GM10847 (cell line): ENCODE data around the gene MACROH2A2.

Experiments
- POLR2A ChIP-seq: IDR thresholded peaks from 2 replicates; pipeline ENCODE4 v1.6.1; 2011; ENCODE audit not compliant: insufficient read length; ENCODE audit errors: extremely low read depth

MACROH2A2 gene

DNA sequence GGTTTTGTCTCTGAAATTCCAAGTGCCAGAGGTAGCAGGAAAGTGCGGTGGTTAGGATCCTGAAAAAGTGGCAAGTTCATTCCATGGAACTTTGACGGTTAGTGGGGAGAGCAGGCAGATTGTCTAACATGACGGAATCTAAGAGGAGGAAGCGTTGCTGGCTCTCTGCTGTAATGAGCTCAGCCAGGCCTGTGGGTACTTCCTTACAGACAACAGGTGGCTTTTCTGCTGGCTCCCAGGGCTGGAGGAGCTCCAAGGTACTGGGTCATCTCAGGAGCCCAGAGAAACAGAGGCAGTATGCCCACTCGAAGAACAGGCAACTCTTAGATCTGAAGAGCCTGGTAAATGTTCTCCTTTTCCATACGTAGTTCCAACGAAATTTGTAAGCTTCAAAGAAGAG lies 83.0 kb downstream of the MACROH2A2 start:
- TF ChIP-seq POLR2A, result no peak

DNA sequence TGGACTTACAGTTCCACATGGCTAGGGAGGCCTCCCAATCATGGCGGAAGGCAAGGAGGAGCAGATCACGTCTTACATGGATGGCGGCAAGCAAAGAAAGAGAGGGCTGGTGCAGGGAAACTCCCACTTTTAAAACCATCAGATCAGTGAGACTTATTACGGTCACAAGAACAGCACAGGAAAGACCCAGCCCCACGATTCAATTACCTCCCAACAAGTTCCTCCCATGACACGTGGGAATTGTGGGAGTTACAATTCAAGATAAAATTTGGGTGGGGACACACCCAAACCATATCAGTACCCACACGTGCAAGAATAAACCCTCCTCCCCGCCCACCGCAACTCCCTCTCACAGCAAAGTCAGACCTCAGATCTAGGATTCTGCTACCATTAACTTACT lies 84.5 kb downstream of the MACROH2A2 start:
- TF ChIP-seq POLR2A, result no peak

DNA sequence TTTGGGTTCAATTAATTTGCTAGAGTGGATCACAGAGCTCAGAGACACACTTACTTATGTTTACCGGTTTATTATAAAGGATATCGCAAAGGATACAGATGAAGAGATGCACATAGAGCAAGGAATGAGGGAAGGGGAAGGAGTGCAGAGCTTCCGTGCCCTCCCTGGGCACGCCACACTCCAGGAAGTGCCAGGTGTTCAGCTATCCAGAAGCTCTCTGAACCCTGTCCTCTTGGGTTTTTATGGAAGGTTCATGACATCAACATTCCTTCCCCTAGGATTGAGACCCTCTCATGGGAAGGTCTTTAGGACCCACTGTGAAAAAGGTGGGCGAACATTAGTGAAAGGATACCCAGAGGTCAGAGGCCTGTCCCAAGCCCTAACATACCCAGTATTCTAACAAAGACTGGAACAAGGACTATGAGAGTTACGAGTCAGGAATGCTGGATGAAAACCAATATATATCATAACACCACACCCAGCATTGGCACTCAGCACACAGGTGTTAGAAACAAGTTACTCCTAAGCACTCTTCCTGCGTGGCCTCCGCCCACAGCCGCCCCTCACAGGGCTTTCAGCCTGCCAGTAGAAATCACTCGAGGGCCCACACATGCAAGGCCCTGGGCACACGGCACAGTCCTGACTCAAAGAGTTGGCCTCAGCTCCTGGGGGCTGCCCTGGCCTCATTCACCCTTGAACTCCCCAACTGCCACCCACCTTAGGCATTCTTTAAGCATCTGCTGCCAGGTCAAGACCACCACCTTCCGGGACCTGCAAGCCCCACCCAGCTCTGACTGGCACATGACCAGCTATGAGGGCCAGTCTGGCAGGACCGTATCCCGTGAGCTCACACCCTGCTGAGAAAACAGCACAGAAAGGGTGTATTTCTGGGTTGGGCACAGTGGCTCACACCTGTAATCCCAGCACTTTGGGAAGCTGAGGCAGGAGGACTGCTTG lies 85.6 kb downstream of the MACROH2A2 start:
- no peak for TF ChIP-seq POLR2A

DNA sequence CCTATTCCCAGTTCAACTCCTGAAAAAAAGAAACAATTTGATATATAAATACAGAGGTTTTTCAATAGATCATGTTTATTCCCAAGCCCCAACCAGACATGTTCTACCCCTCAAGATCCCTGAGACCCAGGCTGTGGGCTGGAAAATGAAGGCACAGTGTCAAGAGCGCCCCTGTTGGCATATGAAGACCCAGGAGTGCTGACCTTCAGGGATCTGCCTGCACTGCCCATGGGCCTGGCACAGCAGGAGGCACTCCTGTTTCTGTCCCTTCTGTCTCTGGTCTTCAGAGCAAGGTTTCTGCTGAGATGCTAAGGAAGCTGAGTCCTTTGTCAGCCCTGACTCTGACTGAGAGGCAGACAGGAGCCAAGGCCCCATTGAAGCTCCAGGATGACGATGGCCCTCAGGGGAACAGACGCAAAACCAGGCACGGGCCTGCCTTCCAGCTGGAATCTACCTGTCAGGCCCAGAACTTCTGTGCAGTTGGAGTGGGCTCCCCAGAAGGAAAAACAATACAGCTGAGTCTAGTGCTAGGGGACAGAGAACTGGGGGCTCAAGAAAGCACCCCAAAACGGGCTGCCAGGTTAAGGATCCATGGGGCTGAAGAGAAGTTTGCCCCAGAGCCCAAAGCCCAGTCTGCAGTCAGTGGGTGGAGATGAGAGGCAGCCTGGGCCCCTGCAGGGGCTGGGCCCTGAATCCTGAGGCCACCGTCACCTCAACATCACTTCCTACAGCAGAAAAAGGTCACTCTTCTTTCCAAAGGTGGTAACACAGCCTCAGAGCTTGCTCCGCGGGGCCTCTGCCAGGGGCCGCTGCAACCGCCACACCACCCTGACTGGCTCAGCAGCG lies 86.7 kb downstream of the MACROH2A2 start:
- no peak for TF ChIP-seq POLR2A

DNA sequence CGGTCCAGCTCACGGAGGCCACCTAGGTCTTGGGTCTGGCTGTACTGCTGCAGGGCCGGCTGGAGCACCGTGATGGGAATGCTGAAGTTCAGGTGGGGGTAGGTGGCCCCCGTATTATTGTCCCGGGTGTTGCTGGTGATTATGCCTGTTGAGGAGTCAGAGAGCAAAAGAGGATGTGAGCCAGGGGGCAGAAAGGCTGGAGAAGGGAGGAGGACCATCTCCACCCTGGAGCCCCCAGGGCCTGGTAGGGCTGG lies 87.3 kb downstream of the MACROH2A2 start:
- no peak for TF ChIP-seq POLR2A

DNA sequence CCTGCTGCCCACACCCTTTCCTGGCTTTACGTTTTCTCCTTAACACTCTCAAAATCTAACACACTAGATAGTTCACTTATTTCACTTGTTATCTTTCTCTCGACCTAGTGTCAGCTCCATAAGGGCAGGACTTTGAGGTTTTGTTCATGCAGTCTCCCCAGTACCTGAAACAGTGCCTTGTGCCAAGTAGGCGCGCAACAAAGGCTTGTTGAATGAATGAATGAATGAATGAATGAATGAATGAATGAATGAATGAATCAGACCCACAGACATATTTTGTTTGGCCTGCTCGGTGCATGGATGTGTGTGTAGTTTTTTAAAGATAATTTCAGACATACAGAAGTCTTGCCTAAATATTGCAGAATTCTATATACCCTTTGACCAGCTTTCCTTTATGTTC lies 87.7 kb downstream of the MACROH2A2 start:
- TF ChIP-seq POLR2A, result no peak

DNA sequence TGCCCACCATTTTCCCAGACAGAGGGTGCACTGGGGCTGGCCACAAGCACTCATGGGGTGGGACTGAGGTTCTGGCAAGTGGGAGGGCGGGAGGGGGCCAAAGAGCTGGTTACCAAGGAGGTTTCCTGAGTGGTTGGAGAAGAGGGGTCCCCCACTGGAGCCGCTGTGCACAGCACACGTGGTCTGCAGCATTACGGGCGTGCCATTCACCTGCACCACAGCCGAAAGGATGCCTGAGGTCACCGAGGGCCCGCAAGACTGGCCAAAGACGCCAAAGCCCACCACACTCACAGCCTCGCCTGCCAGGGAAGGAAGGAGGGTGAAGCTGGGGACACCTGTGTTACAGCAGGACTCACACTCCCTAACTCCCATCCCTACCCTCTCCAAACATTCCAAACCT lies 89.9 kb downstream of the MACROH2A2 start:
- no peak for TF ChIP-seq POLR2A

DNA sequence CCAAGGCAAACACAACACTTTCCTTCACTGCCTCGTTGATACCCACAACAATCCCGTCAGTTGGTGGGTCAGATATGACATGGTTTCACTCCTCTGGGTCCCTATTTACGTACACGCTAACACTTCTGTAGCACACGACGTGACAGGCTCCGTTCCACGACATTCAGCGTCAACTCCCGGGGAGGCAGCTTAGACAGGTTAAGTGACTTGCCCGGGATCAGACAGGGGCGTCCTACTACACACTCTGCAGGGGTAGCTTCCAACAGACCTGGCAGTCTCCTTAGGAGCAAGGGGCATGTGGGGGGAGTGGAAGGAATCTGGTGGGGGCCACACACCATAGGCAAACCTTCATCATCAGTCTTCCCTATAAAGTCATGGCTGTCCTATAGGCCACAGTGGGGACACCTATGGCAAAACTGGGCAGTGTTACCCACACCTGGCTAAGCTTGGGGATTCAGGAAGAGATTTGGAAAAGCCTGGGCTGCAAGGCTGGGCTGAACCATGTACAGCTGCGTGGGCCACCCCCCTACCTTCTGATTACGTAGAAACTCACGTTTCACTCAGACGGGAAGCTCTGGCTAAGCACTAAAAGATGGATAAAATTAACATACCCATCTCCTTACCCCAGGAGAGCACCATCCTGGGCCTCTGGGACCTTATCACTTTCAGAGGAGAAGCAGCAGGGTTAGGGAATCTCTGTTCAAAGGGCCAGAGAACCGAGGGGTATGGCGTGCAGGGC lies 91.9 kb downstream of the MACROH2A2 start:
- TF ChIP-seq POLR2A, result no peak

DNA sequence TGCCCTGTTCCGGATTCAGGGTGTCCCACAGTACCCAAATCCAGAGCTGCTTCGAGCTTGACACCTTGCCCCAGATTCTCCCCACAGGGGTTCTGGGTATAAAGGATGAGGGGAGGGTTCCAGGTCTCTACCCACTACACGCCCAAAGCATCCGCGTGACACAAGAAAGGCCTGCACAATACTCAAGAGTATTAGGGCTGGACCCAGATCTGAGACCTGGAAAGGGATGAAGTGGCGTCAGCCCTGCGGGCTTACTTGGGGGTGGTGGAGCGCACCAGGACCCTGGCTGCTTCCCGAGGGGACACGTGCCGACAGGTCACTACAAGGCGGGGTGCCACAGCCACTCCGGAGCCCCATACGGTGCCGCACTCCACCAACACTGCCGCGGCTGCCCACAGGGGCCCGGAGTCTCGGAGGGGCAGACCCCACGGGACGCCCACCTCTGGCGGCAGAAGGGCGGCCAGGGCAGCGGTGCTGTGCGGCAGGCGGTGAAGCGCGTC lies 92.6 kb downstream of the MACROH2A2 start:
- no peak for TF ChIP-seq POLR2A

DNA sequence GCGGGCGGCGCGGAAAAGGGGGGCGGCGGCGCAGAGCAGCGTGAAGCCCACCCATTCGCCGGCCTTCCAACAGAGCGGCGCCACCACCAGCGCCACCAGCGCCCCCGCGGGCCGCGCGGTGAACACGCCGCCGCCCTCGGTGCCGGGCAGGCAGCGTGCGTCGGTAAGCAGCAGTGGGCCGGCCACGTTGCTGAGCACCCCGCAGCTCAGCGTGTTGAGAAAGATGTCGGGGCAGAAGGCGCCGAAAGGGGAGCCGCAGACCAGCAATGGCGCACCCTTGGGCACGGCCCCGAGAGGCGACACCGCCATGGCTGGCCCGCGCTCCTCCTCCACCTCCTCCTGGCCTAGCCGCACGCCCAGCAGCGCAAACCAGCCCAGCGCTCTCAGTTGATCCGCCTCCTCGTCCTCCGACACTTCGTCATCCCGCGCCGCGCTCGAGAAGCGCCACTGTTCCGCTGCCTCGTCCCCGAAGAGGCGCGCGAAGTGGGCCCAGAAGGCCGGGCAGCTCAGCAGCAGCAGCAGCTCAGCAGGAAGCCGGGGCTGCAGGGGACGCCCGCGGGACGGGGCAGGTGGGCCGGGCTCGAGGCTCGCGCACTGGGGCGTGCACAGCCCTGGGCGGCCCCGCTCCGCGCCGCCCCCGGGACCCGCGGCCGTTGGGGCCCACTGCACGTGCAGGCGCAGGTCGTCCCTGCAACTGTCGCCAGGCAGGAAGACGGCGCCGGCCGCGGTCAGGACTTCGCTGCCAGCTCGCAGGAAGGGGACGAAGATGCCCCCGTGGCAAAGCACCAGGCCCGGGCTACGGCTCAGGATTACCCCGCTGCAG lies 93.2 kb downstream of the MACROH2A2 start:
- TF ChIP-seq POLR2A, result no peak

DNA sequence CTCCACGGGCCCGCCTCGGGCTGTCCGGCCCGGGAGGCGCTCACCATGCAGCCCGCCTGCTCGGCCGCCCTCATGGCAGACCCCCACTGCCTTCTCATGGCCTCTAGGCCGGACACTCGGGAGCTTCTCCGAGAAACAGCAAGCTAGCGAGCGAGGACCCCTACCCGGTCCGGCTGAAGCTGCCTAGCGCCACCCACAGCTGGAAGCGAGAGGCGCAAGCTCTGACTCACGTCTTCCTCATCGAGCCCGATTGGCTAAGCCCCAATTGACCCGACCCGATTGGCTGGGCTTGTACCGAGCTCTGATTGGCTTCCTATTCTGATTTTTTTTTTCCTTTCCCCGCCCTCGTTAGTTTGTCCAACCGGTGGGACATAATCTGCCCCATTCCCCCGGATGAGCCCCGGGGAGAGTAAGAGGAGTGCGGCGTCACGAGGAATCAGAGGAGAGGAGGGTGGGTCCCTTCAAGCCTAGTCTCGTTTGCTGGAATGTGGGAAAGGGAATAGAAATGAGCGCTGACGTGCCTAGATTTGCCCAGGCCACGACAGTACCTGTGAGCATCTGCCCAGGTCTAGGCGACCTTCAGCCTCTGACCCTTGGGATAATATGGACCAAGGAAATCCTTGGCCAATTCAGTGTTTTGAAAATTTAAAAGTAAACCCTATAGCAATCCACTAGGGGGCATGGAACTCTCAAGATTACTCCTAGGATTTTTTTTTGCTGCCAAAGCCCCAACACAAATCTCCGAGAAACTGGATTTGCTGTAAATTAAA lies 94.0 kb downstream of the MACROH2A2 start, which contains the start of gene TYSND1:
TYSND1 (minus strand) TSS at position 212 of the 770 bp plus-strand sequence; CDS start at position 98, 114 bp downstream.
- peak; percentile 65 for TF ChIP-seq POLR2A

DNA sequence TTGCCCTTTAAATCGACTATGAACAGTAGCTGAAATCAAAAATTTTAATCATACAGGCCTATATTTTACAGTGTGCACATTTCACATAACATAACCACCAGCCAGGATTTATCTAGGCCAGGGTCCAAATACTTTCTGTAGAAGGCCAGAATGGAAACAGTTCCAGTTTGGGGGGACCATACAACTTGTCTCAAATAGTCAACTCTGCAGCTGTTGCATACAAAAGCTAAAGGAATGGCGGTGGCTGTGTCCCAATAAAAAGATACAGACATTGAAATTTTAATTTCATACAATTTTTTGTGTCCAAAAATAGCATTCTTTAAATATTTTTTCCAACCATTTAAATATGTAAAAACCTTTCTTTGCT lies 94.6 kb downstream of the MACROH2A2 start:
- TF ChIP-seq POLR2A, result no peak

DNA sequence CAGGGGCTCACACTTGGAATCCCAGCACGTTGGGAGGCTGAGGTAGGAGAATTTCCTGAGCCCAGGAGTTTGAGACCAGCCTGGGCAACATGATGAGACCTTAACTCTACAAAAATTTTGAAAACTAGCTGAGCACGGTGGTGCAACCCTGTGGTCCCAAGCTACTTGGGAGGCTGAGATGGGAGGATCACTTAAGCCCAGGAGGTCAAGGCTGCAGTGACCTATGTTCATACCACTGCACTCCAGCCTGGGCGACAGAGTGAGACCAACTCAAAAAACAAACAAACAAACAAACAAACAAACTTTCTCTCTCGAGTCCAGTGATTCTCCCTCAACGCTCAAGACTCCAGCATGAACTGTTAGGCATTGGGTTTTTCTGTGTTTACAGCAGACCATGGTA lies 95.9 kb downstream of the MACROH2A2 start:
- no peak for TF ChIP-seq POLR2A
